GM23338 (cell line): Measurements from ENCODE around the gene DENND2A. TPM values are rescaled to one million over a fixed set of nuclear protein-coding genes. Genes with fewer than 3 reads are reported as not detected.

ENCODE experiments used
- ATAC-seq: fragments of 200-7000 bp; cut with Tn5 transposase; 3 replicates; pipeline ENCODE4 v1.9.1; 2020
- DNase-seq: peaks from one replicate; pipeline ENCODE4 v3.0.0-alpha.2; 2015; ENCODE audit warnings: low spot score
- H2AFZ ChIP-seq: fragments of 200-600 bp; sonication (generic); 2 replicates; pipeline ENCODE4 v1.8.0; 2016; ENCODE audit warnings: antibody characterized with exemption, mild to moderate bottlenecking, moderate library complexity
- H3F3A ChIP-seq: fragments of 200-600 bp; sonication (generic); replicated peaks from 2 replicates; pipeline ENCODE4 v1.8.0; 2017; ENCODE audit warnings: antibody characterized with exemption, mixed run types, low read depth
- H3K27ac ChIP-seq: fragments of 200-600 bp; sonication (generic); 2 replicates; pipeline ENCODE4 v1.6.1; 2016; ENCODE audit warnings: low read depth
- H3K27me3 ChIP-seq: fragments of 200-600 bp; sonication (generic); 2 replicates; pipeline ENCODE4 v1.8.0; 2016; ENCODE audit warnings: mild to moderate bottlenecking, mixed run types, moderate library complexity; ENCODE audit not compliant: insufficient read depth
- H3K36me3 ChIP-seq: fragments of 200-600 bp; sonication (generic); 2 replicates; pipeline ENCODE4 v1.8.0; 2016; ENCODE audit warnings: mild to moderate bottlenecking; ENCODE audit not compliant: insufficient read depth
- H3K4me1 ChIP-seq: fragments of 200-600 bp; sonication (generic); 2 replicates; pipeline ENCODE4 v1.8.0; 2016; ENCODE audit warnings: mild to moderate bottlenecking, moderate library complexity; ENCODE audit not compliant: insufficient read depth
- H3K4me2 ChIP-seq: fragments of 200-600 bp; sonication (generic); 2 replicates; pipeline ENCODE4 v1.7.1; 2017; ENCODE audit warnings: mixed run types
- H3K4me3 ChIP-seq: fragments of 200-600 bp; sonication (generic); 2 replicates; pipeline ENCODE4 v1.6.1; 2016; ENCODE audit warnings: mixed run types
- H3K79me2 ChIP-seq: fragments of 200-600 bp; sonication (generic); replicated peaks from 2 replicates; pipeline ENCODE4 v1.8.0; 2017; ENCODE audit warnings: mild to moderate bottlenecking; ENCODE audit not compliant: insufficient read depth
- H3K9me2 ChIP-seq: fragments of 200-600 bp; sonication (generic); 2 replicates; pipeline ENCODE4 v1.8.0; 2017; ENCODE audit not compliant: insufficient read depth
- H4K20me1 ChIP-seq: fragments of 200-600 bp; sonication (generic); replicated peaks from 2 replicates; pipeline ENCODE4 v1.8.0; 2017; ENCODE audit warnings: mild to moderate bottlenecking; ENCODE audit not compliant: insufficient read depth
- H3K27ac Mint-ChIP-seq: 2 replicates; pipeline ENCODE4 v1.8.0; 2020; ENCODE audit warnings: inconsistent platforms, mild to moderate bottlenecking, moderate library complexity, mixed read lengths
- H3K27me3 Mint-ChIP-seq: 3 replicates; pipeline ENCODE4 v1.8.0; 2022; ENCODE audit warnings: low read depth, mild to moderate bottlenecking, moderate library complexity, mixed read lengths, inconsistent platforms; ENCODE audit not compliant: insufficient read depth, poor library complexity
- H3K36me3 Mint-ChIP-seq: 3 replicates; pipeline ENCODE4 v1.8.0; 2021; ENCODE audit warnings: low read depth, mild to moderate bottlenecking, inconsistent platforms, moderate library complexity, mixed read lengths
- H3K4me1 Mint-ChIP-seq: 3 replicates; pipeline ENCODE4 v1.8.0; 2020; ENCODE audit warnings: mild to moderate bottlenecking, inconsistent platforms, mixed read lengths
- H3K4me3 Mint-ChIP-seq: 3 replicates; pipeline ENCODE4 v1.8.0; 2021; ENCODE audit warnings: moderate library complexity, mild to moderate bottlenecking, inconsistent platforms, mixed read lengths
- H3K9me3 Mint-ChIP-seq: 3 replicates; pipeline ENCODE4 v1.8.0; 2020; ENCODE audit warnings: moderate library complexity, mild to moderate bottlenecking, inconsistent platforms, mixed read lengths
- CREB1 ChIP-seq: fragments of 250-450 bp; sonication (Bioruptor Pico); IDR thresholded peaks from 2 replicates; pipeline ENCODE4 v1.5.0; 2020; ENCODE audit warnings: low read depth, mild to moderate bottlenecking, moderate library complexity
- NANOG ChIP-seq: IDR thresholded peaks from 2 replicates; pipeline ENCODE4 v1.6.1; 2016; ENCODE audit warnings: antibody characterized with exemption, borderline replicate concordance
- ZNF114 ChIP-seq: fragments of 250-450 bp; sonication (Bioruptor Pico); IDR thresholded peaks from 2 replicates; pipeline ENCODE4 v1.5.0; 2020; ENCODE audit warnings: mild to moderate bottlenecking, moderate library complexity
- polyA plus RNA-seq: library from polyadenylated mRNA; unstranded; fragments of >200 nt; fragmentation: Nextera tagmentation; extraction: Ambion mirVana; gene quantifications from 2 replicates; pipeline ENCODE4 v1.2.1, GENCODE V29; 2016
- total RNA-seq: library from RNA; depleted of rRNA; stranded (reverse); fragments of >200 nt; shearing (Covaris generic); gene quantifications from 2 replicates; pipeline ENCODE4 v1.2.3, GENCODE V29; 2014
- TF ChIP-seq, protein P1 (sequence below): IDR thresholded peaks from 2 replicates; pipeline ENCODE4 v1.6.1; 2016; ENCODE audit warnings: antibody characterized with exemption
- TF ChIP-seq, protein P2 (sequence below): fragments of 250-450 bp; sonication (Bioruptor Pico); IDR thresholded peaks from 2 replicates; pipeline ENCODE4 v1.5.0; 2020; ENCODE audit warnings: mild to moderate bottlenecking, moderate library complexity

DENND2A gene
- total and polyA plus RNA-seq, 2 experiments from 2014 or later: 1.7 to 5.6 TPM

DNA sequence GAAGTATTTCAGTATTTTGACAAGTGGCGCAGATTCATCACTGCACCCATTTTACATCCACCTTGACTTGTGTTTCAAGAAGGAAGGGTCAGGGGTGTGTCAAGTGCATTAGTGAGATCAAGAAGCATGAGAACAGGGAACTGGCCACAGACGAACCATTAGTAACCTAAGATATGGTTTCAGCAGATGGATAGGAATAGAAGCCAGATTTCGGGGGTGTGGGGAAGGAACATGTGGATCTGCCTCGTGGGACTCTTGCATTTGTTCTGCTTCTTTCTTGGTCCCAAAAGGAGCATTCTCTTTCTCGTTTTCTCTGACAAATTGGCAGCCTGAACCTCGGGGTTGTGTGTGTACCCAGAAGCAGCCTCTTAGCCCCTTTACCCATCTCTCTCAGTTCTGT, 9.6 kb downstream of the DENND2A start:
- Mint-ChIP-seq H3K36me3 (no peaks in the 10 kb centered on the region), H3K27ac (no peak overlapping the region), H3K4me3 (no peak overlapping the region), H3K9me3 (no peaks in the 10 kb centered on the region), H3K27me3 (peaks cover 15% of the 10 kb centered on the region), H3K4me1 (peaks cover 26% of the 10 kb centered on the region)
- H3K27ac ChIP-seq: no peak overlapping the region
- H3K36me3 ChIP-seq: no peaks in the 10 kb centered on the region
- peaks cover 2% of the 10 kb centered on the region; the same call in 1 of the 2 replicates for H3K9me2 ChIP-seq
- H2AFZ ChIP-seq: no peak overlapping the region
- H3K4me3 ChIP-seq: no peak overlapping the region
- no peaks in the 10 kb centered on the region for H3K27me3 ChIP-seq
- H4K20me1 ChIP-seq: no peaks in the 10 kb centered on the region; the same call in 1 of the 2 replicates
- ATAC-seq: no peak
- DNase-seq: no peak
- no peak overlapping the region for H3K4me2 ChIP-seq
- TF ChIP-seq CREB1 (CRISPR knock-in tag) (no peak), NANOG (no peak), ZNF114 (CRISPR knock-in tag) (no peak)
- TF ChIP-seq, protein P1, sequence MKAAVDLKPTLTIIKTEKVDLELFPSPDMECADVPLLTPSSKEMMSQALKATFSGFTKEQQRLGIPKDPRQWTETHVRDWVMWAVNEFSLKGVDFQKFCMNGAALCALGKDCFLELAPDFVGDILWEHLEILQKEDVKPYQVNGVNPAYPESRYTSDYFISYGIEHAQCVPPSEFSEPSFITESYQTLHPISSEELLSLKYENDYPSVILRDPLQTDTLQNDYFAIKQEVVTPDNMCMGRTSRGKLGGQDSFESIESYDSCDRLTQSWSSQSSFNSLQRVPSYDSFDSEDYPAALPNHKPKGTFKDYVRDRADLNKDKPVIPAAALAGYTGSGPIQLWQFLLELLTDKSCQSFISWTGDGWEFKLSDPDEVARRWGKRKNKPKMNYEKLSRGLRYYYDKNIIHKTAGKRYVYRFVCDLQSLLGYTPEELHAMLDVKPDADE: no peak
- TF ChIP-seq, protein P2, sequence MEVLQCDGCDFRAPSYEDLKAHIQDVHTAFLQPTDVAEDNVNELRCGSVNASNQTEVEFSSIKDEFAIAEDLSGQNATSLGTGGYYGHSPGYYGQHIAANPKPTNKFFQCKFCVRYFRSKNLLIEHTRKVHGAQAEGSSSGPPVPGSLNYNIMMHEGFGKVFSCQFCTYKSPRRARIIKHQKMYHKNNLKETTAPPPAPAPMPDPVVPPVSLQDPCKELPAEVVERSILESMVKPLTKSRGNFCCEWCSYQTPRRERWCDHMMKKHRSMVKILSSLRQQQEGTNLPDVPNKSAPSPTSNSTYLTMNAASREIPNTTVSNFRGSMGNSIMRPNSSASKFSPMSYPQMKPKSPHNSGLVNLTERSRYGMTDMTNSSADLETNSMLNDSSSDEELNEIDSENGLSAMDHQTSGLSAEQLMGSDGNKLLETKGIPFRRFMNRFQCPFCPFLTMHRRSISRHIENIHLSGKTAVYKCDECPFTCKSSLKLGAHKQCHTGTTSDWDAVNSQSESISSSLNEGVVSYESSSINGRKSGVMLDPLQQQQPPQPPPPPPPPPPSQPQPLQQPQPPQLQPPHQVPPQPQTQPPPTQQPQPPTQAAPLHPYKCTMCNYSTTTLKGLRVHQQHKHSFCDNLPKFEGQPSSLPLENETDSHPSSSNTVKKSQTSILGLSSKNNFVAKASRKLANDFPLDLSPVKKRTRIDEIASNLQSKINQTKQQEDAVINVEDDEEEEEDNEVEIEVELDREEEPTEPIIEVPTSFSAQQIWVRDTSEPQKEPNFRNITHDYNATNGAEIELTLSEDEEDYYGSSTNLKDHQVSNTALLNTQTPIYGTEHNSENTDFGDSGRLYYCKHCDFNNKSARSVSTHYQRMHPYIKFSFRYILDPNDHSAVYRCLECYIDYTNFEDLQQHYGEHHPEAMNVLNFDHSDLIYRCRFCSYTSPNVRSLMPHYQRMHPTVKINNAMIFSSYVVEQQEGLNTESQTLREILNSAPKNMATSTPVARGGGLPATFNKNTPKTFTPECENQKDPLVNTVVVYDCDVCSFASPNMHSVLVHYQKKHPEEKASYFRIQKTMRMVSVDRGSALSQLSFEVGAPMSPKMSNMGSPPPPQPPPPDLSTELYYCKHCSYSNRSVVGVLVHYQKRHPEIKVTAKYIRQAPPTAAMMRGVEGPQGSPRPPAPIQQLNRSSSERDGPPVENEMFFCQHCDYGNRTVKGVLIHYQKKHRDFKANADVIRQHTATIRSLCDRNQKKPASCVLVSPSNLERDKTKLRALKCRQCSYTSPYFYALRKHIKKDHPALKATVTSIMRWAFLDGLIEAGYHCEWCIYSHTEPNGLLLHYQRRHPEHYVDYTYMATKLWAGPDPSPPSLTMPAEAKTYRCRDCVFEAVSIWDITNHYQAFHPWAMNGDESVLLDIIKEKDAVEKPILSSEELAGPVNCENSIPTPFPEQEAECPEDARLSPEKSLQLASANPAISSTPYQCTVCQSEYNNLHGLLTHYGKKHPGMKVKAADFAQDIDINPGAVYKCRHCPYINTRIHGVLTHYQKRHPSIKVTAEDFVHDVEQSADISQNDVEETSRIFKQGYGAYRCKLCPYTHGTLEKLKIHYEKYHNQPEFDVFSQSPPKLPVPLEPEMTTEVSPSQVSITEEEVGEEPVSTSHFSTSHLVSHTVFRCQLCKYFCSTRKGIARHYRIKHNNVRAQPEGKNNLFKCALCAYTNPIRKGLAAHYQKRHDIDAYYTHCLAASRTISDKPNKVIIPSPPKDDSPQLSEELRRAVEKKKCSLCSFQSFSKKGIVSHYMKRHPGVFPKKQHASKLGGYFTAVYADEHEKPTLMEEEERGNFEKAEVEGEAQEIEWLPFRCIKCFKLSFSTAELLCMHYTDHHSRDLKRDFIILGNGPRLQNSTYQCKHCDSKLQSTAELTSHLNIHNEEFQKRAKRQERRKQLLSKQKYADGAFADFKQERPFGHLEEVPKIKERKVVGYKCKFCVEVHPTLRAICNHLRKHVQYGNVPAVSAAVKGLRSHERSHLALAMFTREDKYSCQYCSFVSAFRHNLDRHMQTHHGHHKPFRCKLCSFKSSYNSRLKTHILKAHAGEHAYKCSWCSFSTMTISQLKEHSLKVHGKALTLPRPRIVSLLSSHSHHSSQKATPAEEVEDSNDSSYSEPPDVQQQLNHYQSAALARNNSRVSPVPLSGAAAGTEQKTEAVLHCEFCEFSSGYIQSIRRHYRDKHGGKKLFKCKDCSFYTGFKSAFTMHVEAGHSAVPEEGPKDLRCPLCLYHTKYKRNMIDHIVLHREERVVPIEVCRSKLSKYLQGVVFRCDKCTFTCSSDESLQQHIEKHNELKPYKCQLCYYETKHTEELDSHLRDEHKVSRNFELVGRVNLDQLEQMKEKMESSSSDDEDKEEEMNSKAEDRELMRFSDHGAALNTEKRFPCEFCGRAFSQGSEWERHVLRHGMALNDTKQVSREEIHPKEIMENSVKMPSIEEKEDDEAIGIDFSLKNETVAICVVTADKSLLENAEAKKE (CRISPR knock-in tag): no peak
- peaks cover 16% of the 10 kb centered on the region for H3K4me1 ChIP-seq
- H3F3A ChIP-seq: 0 out of 2 replicates have a peak, but pooled peaks cover 5% of the 10 kb centered on the region
- H3K79me2 ChIP-seq: 0 out of 2 replicates have a peak, but pooled peaks cover 6% of the 10 kb centered on the region
